H9 (cell line): ENCODE data around the gene RAB43. TPM values are rescaled to one million over a fixed set of nuclear protein-coding genes. Genes with fewer than 3 reads are reported as not detected.
"Not testable (repeated sequence)": the region's sequence is repeated elsewhere in the genome, so short reads cannot be mapped to it uniquely, and the experiment has no call there.

Experiments used
- DNase-seq: peaks from one replicate; pipeline ENCODE4 v3.0.0-alpha.2; 2017
- H2AFZ ChIP-seq: one replicate; pipeline ENCODE4 v1.6.1; 2013; ENCODE audit warnings: mild to moderate bottlenecking, low read length, control low read depth, moderate library complexity
- H2AK5ac ChIP-seq: 2 replicates; pipeline ENCODE4 v1.6.1; 2013; ENCODE audit warnings: low read length, control low read depth, mixed read lengths; ENCODE audit not compliant: insufficient read length
- H2BK120ac ChIP-seq: one replicate; pipeline ENCODE4 v1.6.1; 2013; ENCODE audit warnings: low read depth, mild to moderate bottlenecking, low read length, control low read depth, inconsistent platforms; ENCODE audit not compliant: poor library complexity, severe bottlenecking
- H2BK12ac ChIP-seq: 2 replicates; pipeline ENCODE4 v1.6.1; 2013; ENCODE audit warnings: low read length, control low read depth, mixed read lengths, low read depth; ENCODE audit not compliant: insufficient read length
- H2BK15ac ChIP-seq: 2 replicates; pipeline ENCODE4 v1.6.1; 2013; ENCODE audit warnings: low read depth, low read length, control low read depth
- H2BK20ac ChIP-seq: one replicate; pipeline ENCODE4 v1.6.1; 2013; ENCODE audit warnings: low read depth, mild to moderate bottlenecking, low read length, control low read depth, inconsistent platforms; ENCODE audit not compliant: poor library complexity, severe bottlenecking
- H2BK5ac ChIP-seq: 2 replicates; pipeline ENCODE4 v1.6.1; 2013; ENCODE audit warnings: low read length, control low read depth, mixed read lengths; ENCODE audit not compliant: insufficient read length
- H3K14ac ChIP-seq: 2 replicates; pipeline ENCODE4 v1.6.1; 2013; ENCODE audit warnings: low read length, control low read depth; ENCODE audit not compliant: insufficient read depth
- H3K18ac ChIP-seq: 2 replicates; pipeline ENCODE4 v1.6.1; 2013; ENCODE audit warnings: low read depth, mild to moderate bottlenecking, mixed read lengths, low read length, control low read depth; ENCODE audit not compliant: insufficient read length
- H3K23ac ChIP-seq: 2 replicates; pipeline ENCODE4 v1.6.1; 2013; ENCODE audit warnings: low read length, control low read depth, mixed read lengths, low read depth; ENCODE audit not compliant: insufficient read length
- H3K23me2 ChIP-seq: 2 replicates; pipeline ENCODE4 v1.6.1; 2013; ENCODE audit warnings: low read depth, mild to moderate bottlenecking, mixed read lengths, low read length, control low read depth; ENCODE audit not compliant: insufficient read length, poor library complexity, severe bottlenecking
- H3K27ac ChIP-seq: 2 replicates; pipeline ENCODE4 v1.5.1; 2013; ENCODE audit warnings: low read length, control low read depth, mixed read lengths, low read depth; ENCODE audit not compliant: insufficient read length
- H3K27me3 ChIP-seq: 2 replicates; pipeline ENCODE4 v1.6.1; 2013; ENCODE audit warnings: low read length, control low read depth, inconsistent platforms; ENCODE audit not compliant: insufficient read depth
- H3K4ac ChIP-seq: 2 replicates; pipeline ENCODE4 v1.6.1; 2013; ENCODE audit warnings: low read depth, mild to moderate bottlenecking, control low read depth, inconsistent platforms, low read length, moderate library complexity
- H3K4me1 ChIP-seq: 2 replicates; pipeline ENCODE4 v1.6.1; 2013; ENCODE audit warnings: low read length, control low read depth, inconsistent platforms; ENCODE audit not compliant: insufficient read depth
- H3K4me2 ChIP-seq: 2 replicates; pipeline ENCODE4 v1.6.1; 2013; ENCODE audit warnings: low read length, control low read depth, mixed read lengths; ENCODE audit not compliant: insufficient read length, insufficient read depth
- H3K56ac ChIP-seq: 2 replicates; pipeline ENCODE4 v1.6.1; 2013; ENCODE audit warnings: low read depth, mild to moderate bottlenecking, mixed read lengths, low read length, control low read depth; ENCODE audit not compliant: insufficient read length
- H3K79me1 ChIP-seq: 2 replicates; pipeline ENCODE4 v1.6.1; 2013; ENCODE audit warnings: low read depth, mild to moderate bottlenecking, moderate library complexity, low read length, control low read depth, inconsistent platforms; ENCODE audit not compliant: insufficient read depth, poor library complexity, severe bottlenecking
- H3K79me2 ChIP-seq: 2 replicates; pipeline ENCODE4 v1.6.1; 2013; ENCODE audit warnings: low read length, control low read depth, inconsistent platforms; ENCODE audit not compliant: insufficient read depth
- H3K9ac ChIP-seq: 2 replicates; pipeline ENCODE4 v1.6.1; 2013; ENCODE audit warnings: low read length, control low read depth, mixed read lengths; ENCODE audit not compliant: insufficient read length; ENCODE audit errors: extremely low read depth
- H3K9me3 ChIP-seq: one replicate; pipeline ENCODE4 v1.6.1; 2013; ENCODE audit warnings: low read depth, low read length, inconsistent platforms; ENCODE audit not compliant: control insufficient read depth
- H3T11ph ChIP-seq: one replicate; pipeline ENCODE4 v1.6.1; 2013; ENCODE audit warnings: mild to moderate bottlenecking, low read length, control low read depth, inconsistent platforms
- H4K20me1 ChIP-seq: one replicate; pipeline ENCODE4 v1.6.1; 2013; ENCODE audit not compliant: control insufficient read depth, insufficient read length, insufficient read depth
- H4K5ac ChIP-seq: 2 replicates; pipeline ENCODE4 v1.6.1; 2013; ENCODE audit warnings: low read depth, mild to moderate bottlenecking, mixed read lengths, low read length, control low read depth; ENCODE audit not compliant: insufficient read length
- H4K8ac ChIP-seq: replicated peaks from 2 replicates; pipeline ENCODE4 v1.6.1; 2013; ENCODE audit warnings: low read length, control low read depth, mixed read lengths, low read depth; ENCODE audit not compliant: insufficient read length
- H4K91ac ChIP-seq: 2 replicates; pipeline ENCODE4 v1.6.1; 2013; ENCODE audit warnings: low read depth, mild to moderate bottlenecking, moderate library complexity, mixed read lengths, low read length, control low read depth; ENCODE audit not compliant: insufficient read length
- H3K27ac Mint-ChIP-seq, 3 experiments: 2 replicates in 2 of 3; 3 replicates in 1 of 3; pipeline ENCODE4 v1.8.0; 2020 to 2021; ENCODE audit warnings: mixed read lengths in 3 of 3, mild to moderate bottlenecking in 1 of 3, moderate library complexity in 1 of 3
- H3K27me3 Mint-ChIP-seq: 2 replicates; pipeline ENCODE4 v1.8.0; 2021; ENCODE audit warnings: low read depth, mild to moderate bottlenecking, moderate library complexity, mixed read lengths
- H3K36me3 Mint-ChIP-seq, 3 experiments: 2 replicates in 2 of 3; 3 replicates in 1 of 3; pipeline ENCODE4 v1.8.0; 2020 to 2021; ENCODE audit warnings: low read depth in 3 of 3, mixed read lengths in 3 of 3; ENCODE audit not compliant: insufficient read depth in 1 of 3
- H3K4me1 Mint-ChIP-seq, 2 experiments: 2 replicates each; pipeline ENCODE4 v1.8.0; 2020; ENCODE audit warnings: mixed read lengths in 2 of 2
- H3K4me3 Mint-ChIP-seq, 2 experiments: 2 replicates in 1 of 2; 3 replicates in 1 of 2; pipeline ENCODE4 v1.8.0; 2020 to 2021; ENCODE audit warnings: mild to moderate bottlenecking in 2 of 2, mixed read lengths in 2 of 2, moderate library complexity in 1 of 2
- H3K9me3 Mint-ChIP-seq, 2 experiments: 2 replicates in 1 of 2; 3 replicates in 1 of 2; pipeline ENCODE4 v1.8.0; 2020; ENCODE audit warnings: mild to moderate bottlenecking in 2 of 2, mixed read lengths in 2 of 2, moderate library complexity in 1 of 2
- CTCF ChIP-seq: fragments of 200-600 bp; sonication (generic); conservative IDR thresholded peaks from 3 replicates; pipeline ENCODE4 v1.8.0; 2021; ENCODE audit warnings: antibody characterized with exemption, mild to moderate bottlenecking
- WGBS: extraction: QIAGEN DNeasy Blood & Tissue Kit; methylation state at CpG from one replicate; pipeline ENCODE4 v1.1.7; 2013; ENCODE audit warnings: missing lambda C conversion rate, low lambda C conversion rate, mixed read lengths; ENCODE audit not compliant: insufficient read length; ENCODE audit errors: extremely low coverage; 5-methylcytosine and 5-hydroxymethylcytosine counted together
- total RNA-seq: library from RNA; stranded (reverse); gene quantifications from 2 replicates; pipeline ENCODE4 v1.2.1, GENCODE V29; 2021

Gene RAB43
- total RNA-seq, 1 experiment from 2014 or later = 13.6 TPM

GRCh38 chr3:129095285-129095684, 26.3 kb downstream of the RAB43 start:
- Histone ChIP-seq H4K20me1 (no peaks in the 10 kb centered on the region), H3K9ac (no peak overlapping the region), H3K56ac (no peak overlapping the region), H3K23ac (no peak overlapping the region), H4K8ac (no peak overlapping the region), H3K9me3 (no peaks in the 10 kb centered on the region), H3T11ph (no peak overlapping the region), H3K27ac (no peak overlapping the region), H3K4me2 (no peak overlapping the region), H3K18ac (no peak overlapping the region), H2BK20ac (no peak overlapping the region), H4K5ac (no peak overlapping the region), H3K27me3 (no peaks in the 10 kb centered on the region; the same call in 1 of the 2 replicates), H2BK12ac (no peak overlapping the region), H2BK5ac (no peak overlapping the region), H2AFZ (no peak overlapping the region), H4K91ac (no peak overlapping the region), H2BK120ac (no peak overlapping the region), H3K4ac (no peak overlapping the region), H2BK15ac (no peak overlapping the region), H3K79me2 (no peaks in the 10 kb centered on the region; the same call in 1 of the 2 replicates), H3K23me2 (no peaks in the 10 kb centered on the region), H3K4me1 (no peaks in the 10 kb centered on the region), H2AK5ac (no peak overlapping the region), H3K79me1 (no peaks in the 10 kb centered on the region), H3K14ac (no peak overlapping the region)
- H3K9me3 Mint-ChIP-seq = no peaks in the 10 kb centered on the region
- no peak for TF ChIP-seq CTCF
- H3K4me3 Mint-ChIP-seq = no peak overlapping the region
- no peak overlapping the region for H3K27ac Mint-ChIP-seq
- H3K36me3 Mint-ChIP-seq = peaks cover 7 to 18% (median 9%) of the 10 kb centered on the region in 3 experiments; a peak in 6 of 7 replicates
- no peaks in the 10 kb centered on the region for H3K4me1 Mint-ChIP-seq
- no CpG with 5 or more reads among the region's 10 CpGs for WGBS
- DNase-seq = no peak
- H3K27me3 Mint-ChIP-seq = no peaks in the 10 kb centered on the region

- not testable (repeated sequence) for H4K20me1 ChIP-seq, H2AK5ac ChIP-seq, H3K27me3 Mint-ChIP-seq, H4K5ac ChIP-seq, H3K27me3 ChIP-seq, H3K27ac Mint-ChIP-seq, H4K91ac ChIP-seq, H2BK15ac ChIP-seq, H3T11ph ChIP-seq, H3K79me2 ChIP-seq, H3K23ac ChIP-seq, H3K4me3 Mint-ChIP-seq, H3K4me1 Mint-ChIP-seq, H2BK20ac ChIP-seq, H3K4me1 ChIP-seq, H3K14ac ChIP-seq, H2AFZ ChIP-seq, H2BK12ac ChIP-seq, H2BK5ac ChIP-seq, H3K9me3 ChIP-seq, DNase-seq, H3K9me3 Mint-ChIP-seq, H3K27ac ChIP-seq, H3K18ac ChIP-seq, H3K79me1 ChIP-seq, H3K9ac ChIP-seq, H3K23me2 ChIP-seq, H3K4me2 ChIP-seq, H2BK120ac ChIP-seq, H4K8ac ChIP-seq, H3K56ac ChIP-seq, H3K4ac ChIP-seq
- WGBS = no CpG with 5 or more reads among the region's 6 CpGs
- peaks cover 3 to 11% (median 4%) of the 10 kb centered on the region in 3 experiments; a peak in 6 of 7 replicates for H3K36me3 Mint-ChIP-seq
These were observed 33.3 kb downstream of the RAB43 start for GRCh38 chr3:129088312-129088711.
